GM19099 (cell line): ENCODE results near the gene HMGB3.

ENCODE experiments used
- POLR2A ChIP-seq: IDR thresholded peaks from 3 replicates; pipeline ENCODE4 v1.6.1; 2011; ENCODE audit warnings: low read depth; ENCODE audit not compliant: insufficient read length; ENCODE audit errors: extremely low read depth

The HMGB3 gene

DNA sequence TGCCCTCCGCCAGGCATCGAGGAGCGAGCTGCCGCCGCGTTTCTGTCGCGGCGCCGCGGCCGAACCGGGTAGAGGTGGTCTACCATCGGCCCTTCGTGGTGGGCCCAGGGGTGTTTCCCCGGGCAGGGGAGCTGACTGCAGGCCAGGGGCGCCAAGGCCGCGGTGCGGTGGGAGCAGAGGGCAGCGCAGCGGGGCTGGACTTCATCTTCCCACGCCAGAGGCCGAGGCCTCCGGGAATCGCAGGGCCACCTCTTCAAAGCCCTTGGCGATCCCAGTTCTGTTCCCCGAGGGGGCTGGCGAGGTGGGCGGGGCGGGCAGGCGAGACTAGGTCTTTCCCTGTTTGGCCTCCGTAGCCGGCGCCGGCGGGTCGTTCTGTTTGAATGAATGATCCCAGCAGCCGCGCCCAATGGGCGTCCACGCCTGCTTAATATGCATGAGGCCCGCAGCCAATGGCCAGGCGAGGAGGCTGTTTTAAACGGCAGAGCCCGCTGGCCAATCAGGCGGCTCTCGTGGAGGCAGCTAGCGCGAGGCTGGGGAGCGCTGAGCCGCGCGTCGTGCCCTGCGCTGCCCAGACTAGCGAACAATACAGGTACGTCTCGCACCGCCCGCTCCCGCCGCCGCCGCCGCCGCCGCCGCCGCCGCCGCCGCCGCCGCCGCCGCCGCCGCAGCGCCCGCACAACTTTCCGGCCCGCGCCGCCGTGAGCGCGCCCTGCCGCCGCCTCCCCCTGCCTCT lies at the start of gene HMGB3:
HMGB3 (plus strand) TSS at position 548 of the 733 bp plus-strand sequence. CDS start 2,265 bp downstream, outside the sequence.
- TF ChIP-seq POLR2A: peak; percentile 64

DNA sequence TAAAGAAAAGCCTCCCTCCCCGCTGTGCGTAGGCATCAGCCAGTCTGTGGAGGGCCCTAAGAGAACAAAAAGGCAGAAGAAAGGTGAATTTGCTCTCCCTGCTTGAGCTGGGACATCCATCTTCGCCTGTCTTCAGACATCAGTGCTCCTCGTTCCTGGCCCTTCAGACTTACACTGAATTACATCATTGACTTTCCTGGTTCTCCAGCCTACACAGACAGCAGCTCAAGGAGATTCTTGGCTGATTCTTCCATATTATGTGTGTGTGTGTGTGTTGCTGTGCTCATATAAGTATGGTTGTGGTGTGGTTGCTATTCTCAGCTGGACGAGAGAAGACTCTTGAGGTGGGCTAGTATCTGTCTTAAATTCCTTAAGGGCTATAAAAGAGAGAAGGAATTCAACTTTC lies 49.2 kb upstream of the HMGB3 start:
- TF ChIP-seq POLR2A: no peak

DNA sequence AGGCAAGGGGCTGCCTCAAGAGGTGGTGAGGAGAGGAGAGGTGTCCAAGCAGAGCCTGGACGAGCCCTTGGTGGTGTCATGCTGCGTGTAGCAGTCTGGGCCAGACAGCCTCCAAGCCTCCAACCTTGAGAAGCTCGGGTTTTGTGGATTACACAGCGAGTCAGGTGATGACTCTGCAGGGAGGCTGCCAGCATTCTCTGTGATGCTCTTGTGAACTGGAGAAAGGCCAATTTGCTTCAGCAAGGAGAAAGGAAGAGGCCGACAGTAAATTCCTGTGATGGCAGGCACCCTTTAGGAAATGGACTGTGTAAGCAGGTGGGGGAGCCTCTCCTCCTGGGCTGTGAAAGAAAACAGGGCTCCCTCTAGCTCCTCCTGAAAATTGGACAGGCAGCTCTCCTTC lies 48.7 kb upstream of the HMGB3 start:
- no peak for TF ChIP-seq POLR2A

DNA sequence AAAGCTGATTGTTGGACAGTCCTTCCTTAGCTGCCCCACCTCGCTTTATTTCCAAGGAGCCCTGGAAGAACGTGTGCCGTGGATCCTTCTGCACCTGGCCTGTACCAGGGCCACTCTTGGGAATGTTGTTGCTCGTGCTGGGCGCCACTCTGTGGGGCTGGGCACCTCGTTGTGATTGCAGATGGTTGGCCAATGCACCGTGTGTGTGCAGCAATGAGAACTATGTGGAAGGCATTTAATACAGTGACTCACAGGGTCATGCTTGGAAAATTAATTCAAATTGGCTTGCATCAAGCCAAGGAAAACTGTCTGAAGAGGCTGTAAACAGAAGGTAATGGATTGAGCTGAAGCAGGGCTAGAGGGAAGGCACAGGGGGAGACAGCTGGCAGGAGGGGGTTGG lies 47.7 kb upstream of the HMGB3 start:
- TF ChIP-seq POLR2A: no peak

DNA sequence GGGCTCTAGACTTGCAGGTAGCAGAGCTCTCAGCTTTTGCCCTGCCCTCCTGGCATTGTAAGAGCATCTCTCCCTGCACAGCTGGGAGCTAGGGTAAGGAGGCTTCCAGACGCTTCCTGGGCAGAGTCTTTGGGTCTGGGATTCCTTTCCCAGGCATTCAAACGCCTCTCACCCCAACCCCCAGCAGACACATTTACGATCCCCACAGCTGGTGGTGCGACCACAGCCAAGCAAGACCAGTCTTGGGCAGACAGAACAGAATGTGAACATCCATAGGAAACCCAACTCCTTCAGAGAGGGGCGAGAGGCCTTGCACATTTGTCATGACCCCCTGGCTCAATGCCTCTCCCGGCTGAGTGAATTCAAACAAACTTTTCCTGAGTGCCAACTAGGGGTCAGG lies 46.6 kb upstream of the HMGB3 start:
- TF ChIP-seq POLR2A: no peak

DNA sequence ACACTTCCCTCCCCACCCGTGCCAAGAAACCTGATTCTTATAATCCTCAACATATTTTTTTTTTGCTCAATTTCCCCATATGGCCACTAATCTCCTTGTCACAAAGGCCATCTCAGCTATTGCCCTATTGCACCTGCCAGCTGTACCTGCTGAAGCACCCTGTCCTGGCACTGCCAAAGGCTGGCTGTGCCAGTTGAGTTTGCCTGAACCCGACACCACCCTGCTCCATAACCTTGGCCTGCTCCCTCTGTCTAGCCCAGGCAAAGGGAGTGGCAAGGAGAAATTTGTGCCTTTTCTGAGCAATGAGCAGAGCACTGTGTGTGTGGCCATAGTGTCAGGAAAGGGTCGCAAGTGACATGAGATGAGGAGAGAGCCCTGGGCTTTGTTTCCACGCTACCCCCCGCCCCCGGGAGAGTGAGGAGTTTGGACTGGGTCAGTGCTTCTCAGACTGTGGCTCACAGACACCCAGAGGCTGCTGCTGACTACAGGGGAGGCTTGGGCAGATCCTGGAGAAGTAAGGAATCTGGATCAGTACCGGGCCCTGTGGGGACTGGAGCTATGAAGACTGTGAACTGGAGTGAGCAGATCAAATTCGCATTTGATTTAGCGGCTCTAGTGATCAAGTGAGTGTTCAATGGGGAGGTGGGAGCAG lies 42.2 kb upstream of the HMGB3 start:
- TF ChIP-seq POLR2A: no peak

DNA sequence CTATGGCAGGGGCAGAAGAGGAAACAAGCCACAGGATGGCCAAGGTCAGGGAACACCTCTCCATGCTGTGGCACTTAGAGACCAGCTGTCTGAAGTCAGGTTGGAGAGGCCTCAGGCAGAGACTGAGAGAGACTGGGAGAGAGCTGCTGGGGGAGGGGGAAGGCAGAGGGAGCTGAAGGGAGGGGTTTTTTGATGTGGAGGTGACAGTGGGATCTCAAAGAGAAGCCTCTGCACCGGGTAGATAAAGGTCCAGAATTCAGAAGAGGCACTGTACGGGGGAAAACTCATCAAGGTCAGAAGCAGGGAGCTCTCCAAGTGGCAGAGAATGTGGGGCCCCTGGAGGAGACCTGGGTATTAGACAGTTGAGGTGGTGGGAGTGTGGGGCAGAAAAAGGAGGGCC lies 41.6 kb upstream of the HMGB3 start:
- TF ChIP-seq POLR2A: no peak

DNA sequence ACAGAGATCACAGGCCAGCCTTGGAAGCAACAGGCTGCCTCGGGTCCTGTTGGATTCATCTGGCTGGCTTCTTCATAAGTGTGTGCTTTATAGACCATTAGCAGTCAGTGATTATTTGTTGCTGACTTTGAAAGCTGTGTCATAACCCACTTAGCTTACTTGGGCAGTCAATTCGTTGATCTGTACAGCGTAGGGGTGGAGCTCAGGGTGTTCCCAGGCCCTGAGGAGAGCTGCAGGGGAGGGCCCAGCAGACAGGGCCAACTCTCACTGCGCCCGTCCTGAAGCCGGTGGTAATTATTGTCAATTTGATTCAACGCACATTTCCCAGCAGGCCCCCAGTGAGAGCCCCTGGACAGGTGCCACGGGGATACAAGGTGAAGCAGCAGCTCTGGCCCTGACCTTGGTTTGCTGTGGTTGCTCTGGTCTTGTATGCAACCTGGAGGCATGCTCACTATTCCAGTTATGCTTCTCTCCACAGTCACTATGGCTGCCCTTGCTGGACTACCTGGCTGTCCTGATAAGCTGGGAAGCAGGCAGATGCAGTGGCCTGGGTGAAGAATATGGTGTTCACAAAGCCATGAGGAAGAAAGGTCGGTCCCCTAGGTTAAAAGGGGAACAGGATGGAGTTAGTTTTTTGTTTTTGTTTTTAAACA lies 40.1 kb upstream of the HMGB3 start:
- TF ChIP-seq POLR2A: no peak

DNA sequence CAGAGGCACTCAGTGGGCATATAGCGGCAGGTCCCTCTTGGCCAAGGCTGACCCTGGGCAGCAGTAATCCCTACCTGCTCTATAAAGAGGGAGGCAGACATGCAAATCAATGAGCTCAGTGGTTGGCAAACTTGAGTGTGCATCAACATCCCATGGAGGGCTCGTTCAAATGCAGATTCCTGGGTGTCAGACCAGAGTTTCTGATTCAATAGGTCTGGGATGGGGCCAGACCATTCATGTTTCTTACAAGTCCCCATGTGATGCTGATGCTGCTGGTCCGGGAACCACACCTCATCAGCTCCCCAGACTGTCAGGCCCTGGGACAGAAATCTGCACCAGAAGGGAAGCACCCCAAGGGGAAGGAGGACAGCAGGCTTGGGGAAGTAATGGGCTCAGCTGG lies 38.9 kb upstream of the HMGB3 start:
- TF ChIP-seq POLR2A: no peak

DNA sequence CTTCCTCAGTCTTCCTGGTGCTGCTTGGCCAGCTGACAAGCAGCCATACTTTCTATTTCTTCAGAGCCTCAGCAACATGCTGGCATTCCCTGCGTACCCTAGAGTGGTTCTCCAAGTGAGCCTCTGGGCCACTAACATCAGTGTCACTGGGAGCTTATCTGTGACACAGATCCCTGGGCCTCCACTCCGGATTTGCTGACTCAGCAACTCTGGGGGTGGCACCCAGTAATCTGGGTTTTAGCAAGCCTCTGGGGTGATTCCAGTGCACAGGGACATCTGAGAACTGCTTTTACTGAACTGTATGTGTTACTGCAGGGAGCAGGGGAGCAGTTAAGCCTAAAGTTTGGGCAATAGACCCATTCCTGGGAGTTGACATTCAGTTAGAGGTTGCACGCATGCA lies 28.2 kb upstream of the HMGB3 start:
- TF ChIP-seq POLR2A: no peak

DNA sequence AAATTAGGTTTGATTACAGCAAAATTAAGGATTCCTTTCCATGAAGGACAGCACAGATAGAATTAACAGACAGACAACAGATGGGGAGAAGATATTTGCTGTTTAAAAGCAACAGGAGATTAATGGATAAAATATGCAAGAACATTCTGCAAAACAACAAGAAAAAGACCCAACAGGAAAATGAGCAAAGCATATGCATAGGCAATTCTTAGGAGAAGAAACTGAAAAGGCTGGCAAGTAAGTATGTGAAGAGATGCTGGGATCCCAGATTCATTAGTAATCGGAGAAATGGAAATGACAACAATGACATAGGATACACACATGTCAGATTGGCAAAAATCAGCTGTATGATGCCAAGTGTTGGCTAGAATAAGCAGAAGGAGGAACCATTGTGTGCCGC lies 27.5 kb upstream of the HMGB3 start:
- no peak for TF ChIP-seq POLR2A

DNA sequence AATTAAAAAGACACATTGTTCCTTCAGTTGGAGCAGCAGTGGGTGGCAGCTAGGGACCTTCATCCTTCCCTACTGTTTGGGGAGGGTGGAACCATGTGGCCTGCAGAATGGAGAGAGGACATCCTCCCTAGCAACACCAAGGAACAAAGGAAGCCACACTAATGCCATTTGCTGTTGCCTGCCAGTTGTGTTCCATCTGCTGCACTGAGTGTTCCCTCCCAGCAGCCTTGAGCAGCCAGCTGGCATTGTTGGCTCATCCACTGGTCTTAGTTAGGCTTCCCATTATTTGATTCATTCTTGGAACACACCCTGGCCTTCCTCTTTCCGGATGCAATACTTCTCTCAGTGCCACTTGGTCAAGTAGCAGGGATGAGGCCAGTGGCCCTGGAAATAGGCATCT lies 25.0 kb upstream of the HMGB3 start:
- TF ChIP-seq POLR2A: no peak

DNA sequence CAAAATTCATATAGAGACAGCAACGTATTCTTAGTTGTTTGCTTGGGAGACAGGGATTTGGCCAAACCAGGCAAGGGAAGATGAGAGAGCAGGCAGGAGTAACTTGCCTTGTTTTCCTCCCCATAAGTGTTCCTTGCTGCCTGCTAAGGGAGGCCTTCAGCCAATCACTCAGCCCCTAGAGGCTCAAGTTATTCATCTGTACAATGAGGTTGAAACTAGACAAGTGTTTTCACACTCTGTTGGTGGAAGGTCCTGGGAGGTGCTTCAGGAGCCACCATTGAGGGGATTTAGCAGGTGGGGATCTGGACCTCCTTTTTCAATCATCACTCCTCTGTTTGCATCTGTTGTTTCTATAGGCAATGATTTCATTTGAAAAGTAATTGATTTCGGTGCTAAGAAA lies 23.6 kb upstream of the HMGB3 start:
- TF ChIP-seq POLR2A: no peak

DNA sequence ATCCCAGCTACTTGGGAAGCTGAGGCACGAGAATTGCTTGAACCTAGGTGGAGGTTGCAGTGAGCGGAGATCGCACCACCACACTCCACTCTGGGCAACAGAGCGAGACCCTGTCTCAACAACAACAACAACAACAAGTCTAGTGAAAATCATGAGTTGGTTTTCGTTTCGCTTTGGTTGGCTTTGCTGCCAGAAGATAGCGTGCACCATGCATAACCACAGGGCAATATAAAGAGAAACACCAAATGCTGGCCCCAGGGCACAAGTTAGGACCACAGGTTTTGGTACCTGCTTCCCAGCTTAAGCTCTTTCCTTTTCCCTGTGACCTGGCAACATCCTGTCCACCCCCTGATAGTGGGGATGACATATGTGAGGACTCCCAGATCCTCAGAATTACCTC lies 21.5 kb upstream of the HMGB3 start:
- no peak for TF ChIP-seq POLR2A

DNA sequence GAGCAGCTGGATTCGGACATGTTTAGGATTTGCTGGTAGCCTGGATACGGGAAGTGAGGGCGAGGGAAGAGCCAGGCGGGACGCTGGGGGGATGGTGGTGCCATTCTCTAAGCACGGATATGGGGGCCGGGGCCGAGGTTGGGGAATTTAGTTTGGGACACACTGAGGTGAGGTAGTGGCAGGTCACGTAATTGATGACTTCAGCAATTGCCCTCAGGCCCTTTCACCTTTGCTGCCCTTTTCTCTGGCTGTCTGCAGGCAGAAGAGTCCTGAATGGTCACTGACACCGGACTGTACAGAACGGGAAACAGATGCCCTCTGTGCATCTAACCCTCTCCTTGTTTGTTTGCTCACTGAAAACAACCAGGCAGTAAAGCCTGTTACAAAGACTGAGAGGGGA lies 16.9 kb upstream of the HMGB3 start:
- TF ChIP-seq POLR2A: no peak

DNA sequence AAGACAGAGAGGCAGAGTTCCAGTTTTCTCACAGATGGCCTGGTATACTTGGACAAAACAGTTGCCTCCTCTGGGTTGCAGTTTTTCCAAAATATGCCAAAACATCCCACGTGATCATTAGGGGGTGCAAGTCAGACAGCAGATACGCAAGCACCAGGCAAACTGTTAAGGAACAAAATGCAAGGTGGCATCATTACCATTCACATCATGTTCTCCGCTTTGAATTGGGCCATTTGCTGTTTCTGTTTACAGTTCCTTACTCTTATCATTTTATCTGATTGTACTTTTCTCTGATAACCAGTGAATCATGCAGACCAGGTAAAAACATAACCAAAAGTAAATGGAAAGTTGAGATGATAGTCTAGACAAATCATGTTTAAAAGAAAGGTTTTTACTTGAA lies 16.4 kb upstream of the HMGB3 start:
- TF ChIP-seq POLR2A: no peak
